Endothelial cell of umbilical vein (primary cell): Measurements from ENCODE around the gene BPTF. TPM values are rescaled to one million over a fixed set of nuclear protein-coding genes. Genes with fewer than 3 reads are reported as not detected.

Experiments
- BruUV-seq: library from RNA; stranded (reverse); fragments of 400-500 nt; replicated peaks from 2 replicates; lab custom pipeline; 2021; lab: Mats Ljungman, UMichigan
- CTCF ChIA-PET: fragments of 300-600, 350-600 bp; sonication (Branson Sonifier 250); formaldehyde crosslinking; loops from one replicate; lab custom pipeline; 2021; ENCODE audit warnings: antibody characterized with exemption, inconsistent platforms; lab: Charles Lee
- POLR2A ChIA-PET: fragments of 300-600, 350-600 bp; sonication (Branson Sonifier 250); formaldehyde crosslinking; loops from one replicate; lab custom pipeline; 2021; ENCODE audit warnings: antibody characterized with exemption, inconsistent platforms; lab: Charles Lee
- DNase-seq: peaks from one replicate; pipeline ENCODE4 v3.0.0-alpha.2; 2011; ENCODE audit warnings: low read depth, low spot score
- FAIRE-seq: peaks from 2 replicates; lab custom pipeline; 2011; peaks lifted over from hg19 to GRCh38; lab: Jason Lieb, UNC
- H2AFZ ChIP-seq: 2 replicates; pipeline ENCODE4 v1.6.0; 2012; ENCODE audit warnings: low read depth, low read length, control low read depth, inconsistent platforms
- H3K27ac ChIP-seq: 2 replicates; pipeline ENCODE4 v1.5.1; 2011; ENCODE audit warnings: low read depth, mild to moderate bottlenecking, control low read depth, low read length, moderate library complexity; ENCODE audit not compliant: insufficient read depth
- H3K27me3 ChIP-seq, 2 experiments: 2 replicates each; pipeline versions ENCODE4 v1.6.0 to v1.6.1; 2011; ENCODE audit warnings: low read length in 2 of 2, mixed read lengths in 1 of 2; ENCODE audit not compliant: control insufficient read depth in 2 of 2, insufficient read depth in 2 of 2
- H3K36me3 ChIP-seq, 2 experiments: 2 replicates in 1 of 2; 3 replicates in 1 of 2; pipeline ENCODE4 v1.5.1; 2011; ENCODE audit warnings: low read length in 2 of 2, mild to moderate bottlenecking in 1 of 2, moderate library complexity in 1 of 2; ENCODE audit not compliant: control insufficient read depth in 2 of 2, insufficient read depth in 2 of 2; ENCODE audit errors: extremely low read depth in 1 of 2
- H3K4me1 ChIP-seq: 3 replicates; pipeline ENCODE4 v1.5.1; 2011; ENCODE audit warnings: mild to moderate bottlenecking, low read length; ENCODE audit not compliant: control insufficient read depth, insufficient read depth; ENCODE audit errors: extremely low read depth
- H3K4me2 ChIP-seq: 2 replicates; pipeline ENCODE4 v1.6.1; 2011; ENCODE audit warnings: low read length, control low read depth, mixed read lengths; ENCODE audit not compliant: insufficient read depth
- H3K4me3 ChIP-seq, 3 experiments: fragments of 200-600 bp in 1 of 3; sonication (generic), shearing (Covaris generic) in 1 of 3; replicated peaks in 1 of 3; 2 replicates each; pipeline ENCODE4 v1.5.1; 2011 to 2016; ENCODE audit warnings: control low read depth in 3 of 3, low read length in 3 of 3, mild to moderate bottlenecking in 2 of 3, inconsistent platforms in 1 of 3, low read depth in 1 of 3, moderate library complexity in 1 of 3; ENCODE audit not compliant: insufficient read depth in 1 of 3
- H3K79me2 ChIP-seq: 2 replicates; pipeline ENCODE4 v1.6.0; 2012; ENCODE audit warnings: low read length, inconsistent platforms; ENCODE audit not compliant: control insufficient read depth, insufficient read depth
- H3K9ac ChIP-seq: replicated peaks from 2 replicates; pipeline ENCODE3; 2011; ENCODE audit warnings: low read length, control low read depth; ENCODE audit not compliant: insufficient read depth; ENCODE audit errors: extremely low read depth
- H3K9me1 ChIP-seq: replicated peaks from 3 replicates; pipeline ENCODE4 v1.6.0; 2011; ENCODE audit warnings: mild to moderate bottlenecking, low read length; ENCODE audit not compliant: control insufficient read depth, insufficient read depth; ENCODE audit errors: extremely low read depth
- H3K9me3 ChIP-seq: replicated peaks from 2 replicates; pipeline ENCODE4 v1.5.1; 2012; ENCODE audit warnings: low read length, inconsistent platforms; ENCODE audit not compliant: control insufficient read depth, insufficient read depth
- H4K20me1 ChIP-seq: replicated peaks from 2 replicates; pipeline ENCODE3; 2011; ENCODE audit warnings: mild to moderate bottlenecking, low read length; ENCODE audit not compliant: control insufficient read depth, insufficient read depth; ENCODE audit errors: extremely low read depth
- CTCF ChIP-seq, 2 donors: IDR thresholded peaks; 1 replicate in 1 of 2; 2 replicates in 1 of 2; pipeline ENCODE4 v1.5.1; 2011; ENCODE audit warnings: low read length in 2 of 2, mild to moderate bottlenecking in 2 of 2, moderate library complexity in 2 of 2, control low read depth in 1 of 2, inconsistent platforms in 1 of 2, low read depth in 1 of 2; ENCODE audit not compliant: insufficient read depth in 1 of 2; ENCODE audit errors: extremely low read depth in 1 of 2
- EZH2 ChIP-seq: IDR thresholded peaks from 2 replicates; pipeline ENCODE4 v1.6.1; 2012; ENCODE audit warnings: borderline replicate concordance, low read depth, mild to moderate bottlenecking, moderate library complexity, low read length, inconsistent platforms; ENCODE audit not compliant: severe bottlenecking
- FOS ChIP-seq: IDR thresholded peaks from 2 replicates; pipeline ENCODE4 v1.6.1; 2011; ENCODE audit warnings: mild to moderate bottlenecking, low read length, moderate library complexity, borderline replicate concordance; ENCODE audit not compliant: insufficient read depth
- GATA2 ChIP-seq: IDR thresholded peaks from 2 replicates; pipeline ENCODE4 v1.7.0; 2011; ENCODE audit warnings: low read depth, mild to moderate bottlenecking, moderate library complexity, mixed read lengths, low read length; ENCODE audit not compliant: insufficient read length, insufficient read depth
- JUN ChIP-seq: IDR thresholded peaks from 2 replicates; pipeline ENCODE4 v1.6.1; 2011; ENCODE audit warnings: borderline replicate concordance, low read depth; ENCODE audit not compliant: insufficient read length, insufficient read depth
- MAX ChIP-seq: IDR thresholded peaks from 2 replicates; pipeline ENCODE4 v1.6.1; 2011; ENCODE audit not compliant: insufficient read depth, insufficient read length
- MYC ChIP-seq: IDR thresholded peaks from one replicate; pipeline ENCODE4 v1.6.1; 2011; ENCODE audit warnings: mild to moderate bottlenecking, low read depth, low read length
- POLR2A ChIP-seq: IDR thresholded peaks from 2 replicates; pipeline ENCODE4 v1.6.1; 2012; ENCODE audit warnings: low read depth, mild to moderate bottlenecking, control low read depth, low read length
- POLR2AphosphoS5 ChIP-seq: IDR thresholded peaks from 2 replicates; pipeline ENCODE4 v1.6.1; 2012; ENCODE audit warnings: low read depth, mild to moderate bottlenecking, control low read depth, low read length, moderate library complexity; ENCODE audit not compliant: insufficient read depth
- dilution Hi-C: fragments of 300-500 bp; cut with MboI; formaldehyde crosslinking; loops from one replicate; pipeline ENCODE4 v1.15.0; 2019; ENCODE audit warnings: low sequenced_read_pairs; ENCODE audit not compliant: extremely low pct_ligation_motif_present
- intact Hi-C: fragments of 100-400 bp; cut with micrococcal nuclease; formaldehyde crosslinking; loops from one replicate; pipeline ENCODE4 v1.10.0; 2022
- polyA plus RNA-seq, 4 experiments: library from polyadenylated mRNA; depleted of rRNA in 3 of 4; stranded (reverse) in 3 of 4; unstranded in 1 of 4; fragments of >200 nt; gene quantifications; 2 replicates each; pipeline versions ENCODE4 v1.2.1 to v1.2.3, GENCODE V29; 2011 to 2012; ENCODE audit warnings: missing spikeins in 1 of 4
- total RNA-seq: library from RNA; stranded (reverse); gene quantifications from 2 replicates; pipeline ENCODE4 v1.2.3, GENCODE V29; 2021

The BPTF gene
- total and polyA plus RNA-seq, 2 donors (not counting 3 experiments of a cell fraction or from before 2014, with no cell fraction given): 41.0 to 88.1 TPM

- Histone ChIP-seq H3K79me2 (peaks cover 86% of the 10 kb centered on the region), H3K9ac (no peak overlapping the region), H3K4me1 (peaks cover 6% of the 10 kb centered on the region), H3K27ac (no peak overlapping the region), H3K9me3 (no peaks in the 10 kb centered on the region), H3K4me3 (no peak overlapping the region), H3K9me1 (no peaks in the 10 kb centered on the region), H3K27me3 (no peaks in the 10 kb centered on the region), H2AFZ (no peak overlapping the region), H4K20me1 (no peaks in the 10 kb centered on the region), H3K4me2 (no peak overlapping the region), H3K36me3 (peaks cover 0 to 5% of the 10 kb centered on the region in 2 experiments)
- dilution Hi-C loops: no loop called here
- no TSS peak for BruUV-seq
- TF ChIP-seq MAX (no peak), CTCF (IDR thresholded peaks at IDR 0.05; ENCODE audit: extremely low read depth in 1 of 2, insufficient read depth in 1 of 2, low read depth in 1 of 2, low read length in 2 of 2) (no peak), FOS (no peak), MYC (no peak), POLR2AphosphoS5 (no peak), GATA2 (no peak), EZH2 (no peak), POLR2A (no peak), JUN (no peak)
- FAIRE-seq (no peak), DNase-seq (no peak)
- ChIA-PET POLR2A (interaction anchor here (0.6 kb wide), 1 partner anchor 12 kb away, joined by 3 read pairs; no protein-coding TSS in a partner anchor), CTCF (no interaction called here)
- intact Hi-C loops: no loop called here
Measured at GRCh38 chr17:67850991-67851631, 25.8 kb downstream of the BPTF start.
